NT2/D1 (cell line): ENCODE results near the gene CCT6A.
A peak's percentile ranks its signal among the peaks of the same experiment; 100 is the strongest.
"Not testable (repeated sequence)": the region's sequence is repeated elsewhere in the genome, so short reads cannot be mapped to it uniquely, and the experiment has no call there.

Experiments
- DNase-seq: peaks from one replicate; pipeline ENCODE4 v3.0.0-alpha.2; 2011; ENCODE audit warnings: low read depth, low spot score
- H3K27me3 ChIP-seq: 2 replicates; pipeline ENCODE4 v1.6.0; 2011; ENCODE audit warnings: mild to moderate bottlenecking; ENCODE audit not compliant: insufficient read length, insufficient read depth
- H3K36me3 ChIP-seq: 2 replicates; pipeline ENCODE4 v1.6.1; 2011; ENCODE audit warnings: mild to moderate bottlenecking, low read length, mixed read lengths; ENCODE audit not compliant: insufficient read depth, insufficient read length
- H3K4me1 ChIP-seq: 2 replicates; pipeline ENCODE4 v1.5.1; 2011; ENCODE audit not compliant: insufficient read depth, insufficient read length
- H3K4me3 ChIP-seq: 2 replicates; pipeline ENCODE4 v1.5.1; 2011; ENCODE audit warnings: low read depth; ENCODE audit not compliant: insufficient read length
- H3K9ac ChIP-seq: 2 replicates; pipeline ENCODE4 v1.6.0; 2011; ENCODE audit warnings: low read depth; ENCODE audit not compliant: insufficient read length
- H3K9me3 ChIP-seq: 2 replicates; pipeline ENCODE4 v1.5.1; 2011; ENCODE audit warnings: mild to moderate bottlenecking, low read length; ENCODE audit not compliant: insufficient read depth
- SUZ12 ChIP-seq: IDR thresholded peaks from 2 replicates; pipeline ENCODE4 v1.6.1; 2011; ENCODE audit not compliant: insufficient read length, insufficient read depth; ENCODE audit errors: extremely low read depth
- YY1 ChIP-seq: IDR thresholded peaks from 2 replicates; pipeline ENCODE4 v1.6.1; 2011; ENCODE audit not compliant: insufficient read length, insufficient read depth
- ZNF274 ChIP-seq: IDR thresholded peaks from 2 replicates; pipeline ENCODE4 v1.6.1; 2011; ENCODE audit warnings: mild to moderate bottlenecking, low read depth, low read length

Gene CCT6A

GRCh38 chr7:56078196-56078595, 26.6 kb downstream of the CCT6A start:
- H3K36me3 ChIP-seq: peaks cover 69% of the 10 kb centered on the region
- no peaks in the 10 kb centered on the region for H3K27me3 ChIP-seq
- no peak overlapping the region for H3K4me3 ChIP-seq
- TF ChIP-seq SUZ12 (no peak), YY1 (no peak), ZNF274 (no peak)
- no peak for DNase-seq
- peaks cover 2% of the 10 kb centered on the region for H3K4me1 ChIP-seq
- H3K9ac ChIP-seq: no peak overlapping the region
- H3K9me3 ChIP-seq: no peaks in the 10 kb centered on the region

GRCh38 chr7:56079450-56080185, 28.1 kb downstream of the CCT6A start:
- Histone ChIP-seq H3K36me3 (peaks cover 74% of the 10 kb centered on the region), H3K9ac (no peak overlapping the region), H3K4me3 (no peak overlapping the region), H3K27me3 (no peaks in the 10 kb centered on the region), H3K4me1 (peaks cover 2% of the 10 kb centered on the region), H3K9me3 (no peaks in the 10 kb centered on the region)
- no peak for TF ChIP-seq ZNF274
- no peak for TF ChIP-seq SUZ12
- no peak for TF ChIP-seq YY1
- DNase-seq: no peak

GRCh38 chr7:56080726-56081435, 29.3 kb downstream of the CCT6A start:
- H3K4me3 ChIP-seq, H3K4me1 ChIP-seq: not testable (repeated sequence)
- peaks cover 67% of the 10 kb centered on the region for H3K36me3 ChIP-seq

DNA sequence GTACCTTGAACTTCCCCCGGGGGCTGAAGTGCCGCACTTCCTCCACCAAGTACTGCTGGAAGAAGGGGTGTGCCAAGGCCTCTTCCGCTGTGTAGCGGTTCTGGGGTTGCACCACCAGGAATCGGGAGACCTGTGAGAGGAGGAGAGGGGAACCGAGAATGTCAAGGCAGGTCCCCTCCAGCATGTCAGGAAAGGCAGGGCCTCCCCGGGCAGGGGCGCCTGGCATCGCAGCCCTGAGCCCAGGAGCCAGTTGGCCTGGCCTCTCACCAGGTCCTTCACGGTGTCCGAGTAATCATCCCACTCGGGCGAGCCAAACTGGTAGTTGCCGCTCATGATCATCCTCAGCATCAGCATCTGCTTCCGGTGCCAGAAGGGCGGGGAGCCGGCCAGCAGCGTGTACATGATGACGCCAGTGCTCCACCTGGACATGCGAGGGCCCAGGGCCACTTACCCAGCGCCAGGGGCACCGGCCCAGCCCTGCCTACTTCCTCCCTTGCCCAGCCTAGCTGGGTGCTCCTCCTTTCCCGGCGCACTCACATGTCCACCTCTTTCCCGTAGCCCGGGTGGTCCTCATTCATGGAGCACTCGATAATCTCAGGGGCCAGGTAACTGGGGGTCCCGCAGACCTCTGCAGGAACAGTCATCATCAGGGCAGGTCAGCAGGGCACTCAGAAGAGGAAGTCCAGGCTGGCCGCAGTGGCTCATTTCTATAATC, 30.2 kb downstream of the CCT6A start:
- Histone ChIP-seq H3K36me3 (peaks cover 61% of the 10 kb centered on the region), H3K4me1 (no peaks in the 10 kb centered on the region), H3K9ac (no peak overlapping the region), H3K27me3 (no peaks in the 10 kb centered on the region), H3K4me3 (no peak overlapping the region), H3K9me3 (no peaks in the 10 kb centered on the region)
- DNase-seq: no peak
- TF ChIP-seq SUZ12 (no peak), YY1 (no peak), ZNF274 (no peak)

More at GRCh38 chr7:56080726-56081435, 29.3 kb downstream of the CCT6A start:
- DNase-seq, H3K9ac ChIP-seq, H3K27me3 ChIP-seq, H3K9me3 ChIP-seq: not testable (repeated sequence)

GRCh38 chr7:56083150-56083785, 31.7 kb downstream of the CCT6A start:
- Histone ChIP-seq H3K9me3 (no peaks in the 10 kb centered on the region), H3K9ac (no peak overlapping the region), H3K36me3 (peaks cover 57% of the 10 kb centered on the region), H3K4me3 (no peak overlapping the region), H3K27me3 (no peaks in the 10 kb centered on the region), H3K4me1 (peaks cover 4% of the 10 kb centered on the region)
- no peak for DNase-seq
- TF ChIP-seq SUZ12 (no peak), YY1 (no peak), ZNF274 (no peak)

GRCh38 chr7:56086761-56087160, 35.2 kb downstream of the CCT6A start:
- Histone ChIP-seq H3K9ac (no peak overlapping the region), H3K9me3 (no peaks in the 10 kb centered on the region), H3K4me3 (no peak overlapping the region), H3K36me3 (peaks cover 39% of the 10 kb centered on the region), H3K27me3 (no peaks in the 10 kb centered on the region), H3K4me1 (peaks cover 4% of the 10 kb centered on the region)
- TF ChIP-seq YY1 (no peak), SUZ12 (no peak), ZNF274 (no peak)
- DNase-seq: no peak

DNA sequence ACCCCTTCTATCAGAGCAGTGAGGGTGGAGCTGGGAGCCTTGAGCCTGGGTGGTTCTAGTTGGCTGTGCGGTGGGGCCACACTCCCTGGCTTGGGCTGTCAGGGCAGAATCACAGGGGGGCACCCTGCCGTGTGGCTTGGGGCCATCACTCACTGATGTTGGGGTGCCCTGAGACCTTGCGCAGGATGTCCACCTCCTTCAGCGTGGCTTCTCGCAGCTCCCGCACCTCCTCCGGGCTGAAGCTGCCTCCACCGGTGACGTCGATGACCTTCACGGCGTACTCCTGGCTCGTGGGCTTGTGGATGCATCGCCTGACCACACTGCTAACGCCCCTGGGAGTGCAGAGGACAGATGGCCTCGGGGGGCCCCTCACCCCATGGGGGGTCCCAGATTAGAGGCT, 35.9 kb downstream of the CCT6A start:
- no peak for DNase-seq
- Histone ChIP-seq H3K4me1 (peaks cover 4% of the 10 kb centered on the region), H3K9me3 (no peaks in the 10 kb centered on the region), H3K9ac (peak overlapping the region; percentile 32), H3K27me3 (no peaks in the 10 kb centered on the region), H3K36me3 (peaks cover 37% of the 10 kb centered on the region), H3K4me3 (no peak overlapping the region)
- no peak for TF ChIP-seq YY1
